Adrenal gland (tissue), 12 donors: ENCODE data around the gene TSPEAR. TPM values are rescaled to one million over a fixed set of nuclear protein-coding genes. Genes with fewer than 3 reads are reported as not detected.
"Not testable (repeated sequence)": the region's sequence is repeated elsewhere in the genome, so short reads cannot be mapped to it uniquely, and the experiment has no call there.

Experiments
- DNase-seq, 7 donors: peaks; one replicate each; pipeline ENCODE4 v3.0.0-alpha.2; 2019 to 2020
- H3K27ac ChIP-seq, 5 donors: fragments of 200-600 bp; sonication (generic) in 4 of 5; 1 replicate in 3 of 5; 2 replicates in 2 of 5; pipeline versions ENCODE4 v1.5.1 to v1.8.0; 2016 to 2020; ENCODE audit warnings: mild to moderate bottlenecking in 1 of 5
- H3K27me3 ChIP-seq: fragments of 200-600 bp; 2 replicates; pipeline ENCODE4 v1.8.0; 2021
- H3K36me3 ChIP-seq, 2 donors: fragments of 200-600 bp; replicated peaks in 1 of 2; 1 replicate in 1 of 2; 2 replicates in 1 of 2; pipeline versions ENCODE4 v1.5.1 to v1.8.0; 2018 to 2022
- H3K4me1 ChIP-seq, 2 donors: fragments of 200-600 bp; replicated peaks in 1 of 2; 1 replicate in 1 of 2; 2 replicates in 1 of 2; pipeline versions ENCODE4 v1.5.1 to v1.8.0; 2018 to 2021
- H3K4me3 ChIP-seq, 4 donors: fragments of 200-600 bp; sonication (generic) in 3 of 4; one replicate each; pipeline ENCODE4 v1.5.1; 2016 to 2018
- H3K9me3 ChIP-seq, 3 donors: fragments of 200-600 bp; sonication (generic) in 1 of 3; replicated peaks in 1 of 3; 1 replicate in 2 of 3; 2 replicates in 1 of 3; pipeline versions ENCODE4 v1.5.1 to v1.8.0; 2016 to 2021
- POLR2A ChIP-seq, 2 donors: fragments of 450-650 bp; IDR thresholded peaks; one replicate each; pipeline ENCODE4 v1.6.1; 2017; ENCODE audit warnings: antibody characterized with exemption in 2 of 2, mild to moderate bottlenecking in 2 of 2, moderate library complexity in 1 of 2
- WGBS, 4 donors: extraction: QIAGEN DNeasy Blood & Tissue Kit in 2 of 4; methylation state at CpG; one replicate each; pipeline versions ENCODE4 v1.1.5 to v1.1.7; 2013 to 2017; 5-methylcytosine and 5-hydroxymethylcytosine counted together
- intact Hi-C, 2 donors: fragments of 100-400 bp; cut with DNase I; formaldehyde crosslinking; loops; one replicate each; pipeline versions ENCODE4 v1.14.1 to v1.15.0; 2022 to 2023
- polyA plus RNA-seq, 3 donors: library from polyadenylated mRNA; stranded (reverse); fragments of 200-250 nt in 2 of 3; fragments of 350-450 nt in 1 of 3; fragmentation: Illumina TruSeq in 1 of 3; extraction: RNeasy Lipid Tissue Mini Kit (QIAGEN cat#74804) in 1 of 3; gene quantifications; one replicate each; pipeline ENCODE4 v1.2.3, GENCODE V29; 2013 to 2014
- total RNA-seq, 9 donors: library from RNA; depleted of rRNA in 4 of 9; stranded (reverse); fragments of >200 nt in 4 of 9; fragments of 120-200 nt in 1 of 9; fragmentation: NEBNext Ultra II Directional in 1 of 9; extraction: Animal tissue kit (Norgen Biotek cat#: 25700) in 1 of 9; gene quantifications; one replicate each; pipeline versions ENCODE4 v1.1.0 to v1.2.4, GENCODE V29; 2013 to 2023
- TF ChIP-seq, protein P1 (sequence below), 6 experiments: fragments of 450-650 bp in 4 of 6; fragments of 200-600 bp in 2 of 6; sonication (generic) in 1 of 6; IDR thresholded peaks; 1 replicate in 5 of 6; 2 replicates in 1 of 6; pipeline versions ENCODE4 v1.5.1 to v1.8.0; 2016 to 2021; ENCODE audit warnings: antibody characterized with exemption in 6 of 6, mild to moderate bottlenecking in 2 of 6, moderate library complexity in 1 of 6
- donor health status: healthy with polysubstance abuse.
- donor health status: Bipolar disorder and iron deficiency.
- donor health status: DM: yes; HTN: yes; CAD: no.
- donor health status: DM: no; HTN: no; CAD: no.
- donor health status: DM: no; HTN: no; CAD: no.
- donor health status: DM: yes; HTN: yes; CAD: no.

The TSPEAR gene
- total and polyA plus RNA-seq, 12 donors, result not detected

DNA sequence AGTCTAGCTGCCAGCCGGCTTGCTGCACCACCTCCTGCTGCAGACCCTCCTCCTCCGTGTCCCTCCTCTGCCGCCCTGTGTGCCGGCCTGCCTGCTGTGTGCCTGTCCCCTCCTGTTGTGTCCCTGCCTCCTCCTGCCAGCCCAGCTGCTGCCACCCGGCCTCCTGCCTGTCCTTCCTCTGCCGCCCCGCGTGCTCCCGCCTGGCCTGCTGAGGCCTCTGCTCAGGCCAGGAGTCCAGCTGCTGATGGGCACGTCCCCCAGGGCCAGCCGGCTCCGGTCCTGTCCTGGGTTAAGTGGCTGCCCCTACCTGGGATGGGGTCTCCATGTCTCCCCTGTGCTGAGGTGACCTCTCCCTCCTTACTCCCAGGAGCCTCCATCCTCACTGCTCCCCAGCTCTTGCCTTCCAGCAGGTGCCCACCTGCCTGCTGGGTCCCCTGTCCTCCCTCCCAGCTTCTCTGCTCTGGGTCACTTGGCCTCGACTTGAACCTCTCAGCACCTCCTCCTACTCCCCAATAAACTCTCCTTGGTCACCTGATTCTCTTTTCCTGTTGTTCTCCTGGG lies 98.6 kb downstream of the TSPEAR start:
- Histone ChIP-seq H3K4me1 (no peaks in the 10 kb centered on the region), H3K27me3 (no peaks in the 10 kb centered on the region), H3K36me3 (no peaks in the 10 kb centered on the region), H3K27ac (no peak overlapping the region), H3K4me3 (no peak overlapping the region), H3K9me3 (no peaks in the 10 kb centered on the region)
- TF ChIP-seq POLR2A (IDR thresholded peaks at IDR 0.05), result no peak
- TF ChIP-seq, protein P1, sequence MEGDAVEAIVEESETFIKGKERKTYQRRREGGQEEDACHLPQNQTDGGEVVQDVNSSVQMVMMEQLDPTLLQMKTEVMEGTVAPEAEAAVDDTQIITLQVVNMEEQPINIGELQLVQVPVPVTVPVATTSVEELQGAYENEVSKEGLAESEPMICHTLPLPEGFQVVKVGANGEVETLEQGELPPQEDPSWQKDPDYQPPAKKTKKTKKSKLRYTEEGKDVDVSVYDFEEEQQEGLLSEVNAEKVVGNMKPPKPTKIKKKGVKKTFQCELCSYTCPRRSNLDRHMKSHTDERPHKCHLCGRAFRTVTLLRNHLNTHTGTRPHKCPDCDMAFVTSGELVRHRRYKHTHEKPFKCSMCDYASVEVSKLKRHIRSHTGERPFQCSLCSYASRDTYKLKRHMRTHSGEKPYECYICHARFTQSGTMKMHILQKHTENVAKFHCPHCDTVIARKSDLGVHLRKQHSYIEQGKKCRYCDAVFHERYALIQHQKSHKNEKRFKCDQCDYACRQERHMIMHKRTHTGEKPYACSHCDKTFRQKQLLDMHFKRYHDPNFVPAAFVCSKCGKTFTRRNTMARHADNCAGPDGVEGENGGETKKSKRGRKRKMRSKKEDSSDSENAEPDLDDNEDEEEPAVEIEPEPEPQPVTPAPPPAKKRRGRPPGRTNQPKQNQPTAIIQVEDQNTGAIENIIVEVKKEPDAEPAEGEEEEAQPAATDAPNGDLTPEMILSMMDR (IDR thresholded peaks at IDR 0.05), result no peak
- 71 to 82% (median 79%) methylated on average over 12 to 13 of the region's 13 CpGs for WGBS, 4 donors
- no peak for DNase-seq
- intact Hi-C loops, result no loop called here

DNA sequence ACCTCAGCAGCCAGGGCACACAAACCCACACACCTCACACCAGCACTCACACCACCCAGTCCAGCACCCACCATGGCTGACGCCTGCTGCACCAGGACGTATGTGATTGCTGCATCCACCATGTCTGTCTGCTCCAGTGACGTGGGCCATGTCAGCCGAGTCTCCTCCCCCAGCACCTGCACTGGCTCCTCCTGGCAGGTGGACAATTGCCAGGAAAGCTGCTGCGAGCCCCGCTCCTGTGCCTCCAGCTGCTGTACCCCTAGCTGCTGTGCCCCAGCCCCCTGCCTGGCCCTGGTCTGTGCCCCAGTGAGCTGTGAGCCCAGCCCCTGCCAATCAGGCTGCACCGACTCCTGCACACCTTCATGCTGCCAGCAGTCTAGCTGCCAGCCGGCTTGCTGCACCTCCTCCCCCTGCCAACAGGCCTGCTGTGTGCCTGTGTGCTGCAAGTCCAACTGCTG lies 99.3 kb downstream of the TSPEAR start, which contains the start of gene KRTAP10-8:
Gene KRTAP10-8 (plus strand): TSS at position 51 of the 458 bp plus-strand sequence. CDS start 22 bp downstream, at position 73.
- WGBS, 4 donors, result 68 to 91% (median 85%) methylated on average over 3 to 8 of the region's 8 CpGs
- no peak for DNase-seq
- Histone ChIP-seq H3K4me1 (no peaks in the 10 kb centered on the region), H3K27me3 (no peaks in the 10 kb centered on the region), H3K27ac (no peak within 1 kb of the TSS), H3K9me3 (no peaks in the 10 kb centered on the region), H3K4me3 (no peak within 1 kb of the TSS), H3K36me3 (no peaks in the 10 kb centered on the region)
- TF ChIP-seq, protein P1 (IDR thresholded peaks at IDR 0.05), result no peak
- no peak for TF ChIP-seq POLR2A (IDR thresholded peaks at IDR 0.05)
- intact Hi-C loops, result no loop called here

DNA sequence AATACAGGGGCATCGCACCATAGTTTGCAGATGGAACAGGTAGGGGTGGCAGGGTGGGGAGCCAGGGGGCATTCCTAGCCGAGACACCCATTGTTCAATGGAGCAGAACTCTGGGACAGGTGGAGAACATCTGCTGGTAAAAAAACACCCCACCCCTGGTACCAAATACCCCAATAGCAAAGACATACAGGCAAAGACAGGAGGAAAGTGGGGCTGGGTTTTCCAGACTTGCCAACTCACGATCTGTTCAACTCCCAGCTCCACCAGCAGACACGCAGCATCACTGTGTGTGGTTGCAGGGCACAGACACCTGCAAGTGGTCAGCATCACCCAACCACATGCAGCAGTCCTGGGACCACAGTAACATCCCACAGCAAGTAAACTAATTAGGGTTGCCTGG lies 99.8 kb downstream of the TSPEAR start:
- H3K27ac ChIP-seq, result no peak overlapping the region
- no peaks in the 10 kb centered on the region for H3K4me1 ChIP-seq
- H3K9me3 ChIP-seq, result no peaks in the 10 kb centered on the region
- H3K36me3 ChIP-seq, result no peaks in the 10 kb centered on the region
- 60 to 85% (median 76%) methylated on average over 3 to 4 of the region's 4 CpGs for WGBS, 4 donors
- H3K4me3 ChIP-seq, result no peak overlapping the region
- H3K27me3 ChIP-seq, result no peaks in the 10 kb centered on the region
- intact Hi-C loops, result no loop called here
- DNase-seq, result no peak
- no peak for TF ChIP-seq POLR2A (IDR thresholded peaks at IDR 0.05)
- TF ChIP-seq, protein P1 (IDR thresholded peaks at IDR 0.05), result no peak

DNA sequence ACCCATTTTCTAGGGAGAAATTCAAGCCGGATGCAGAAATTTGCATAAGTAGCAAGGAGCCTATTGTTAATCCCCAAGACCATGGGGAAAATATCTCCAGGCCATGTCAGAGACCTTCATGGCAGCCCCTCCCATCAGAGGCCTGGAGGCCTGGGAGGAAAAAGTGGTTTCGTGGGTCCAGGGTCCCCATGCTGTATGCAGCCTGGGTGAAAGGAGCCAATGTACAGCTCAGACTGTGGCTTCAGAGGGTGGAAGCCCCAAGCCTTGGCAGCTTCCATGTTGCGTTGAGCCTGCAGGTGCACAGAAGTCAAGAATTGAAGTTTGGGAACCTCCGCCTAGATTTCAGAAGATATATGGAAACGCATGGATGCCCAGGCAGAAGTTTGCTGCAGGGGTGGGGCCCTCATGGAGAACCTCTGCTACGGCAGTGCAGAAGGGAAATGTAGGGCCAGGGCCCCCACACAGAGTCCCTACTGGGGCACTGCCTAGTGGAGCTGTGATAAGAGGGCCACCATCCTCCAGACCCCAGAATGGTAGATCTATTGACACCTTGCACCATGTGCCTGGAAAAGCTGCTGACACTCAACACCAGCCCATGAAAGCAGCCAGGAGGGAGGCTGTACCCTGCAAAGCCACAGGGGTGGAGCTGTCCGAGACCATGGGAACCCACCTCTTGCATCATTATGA lies 101.1 kb downstream of the TSPEAR start:
- intact Hi-C loops, H3K4me3 ChIP-seq, H3K36me3 ChIP-seq, DNase-seq, H3K9me3 ChIP-seq, H3K27me3 ChIP-seq, H3K27ac ChIP-seq, H3K4me1 ChIP-seq: not testable (repeated sequence)
- 86 to 91% (median 87%) methylated on average over 4 to 7 of the region's 7 CpGs for WGBS, 4 donors

DNA sequence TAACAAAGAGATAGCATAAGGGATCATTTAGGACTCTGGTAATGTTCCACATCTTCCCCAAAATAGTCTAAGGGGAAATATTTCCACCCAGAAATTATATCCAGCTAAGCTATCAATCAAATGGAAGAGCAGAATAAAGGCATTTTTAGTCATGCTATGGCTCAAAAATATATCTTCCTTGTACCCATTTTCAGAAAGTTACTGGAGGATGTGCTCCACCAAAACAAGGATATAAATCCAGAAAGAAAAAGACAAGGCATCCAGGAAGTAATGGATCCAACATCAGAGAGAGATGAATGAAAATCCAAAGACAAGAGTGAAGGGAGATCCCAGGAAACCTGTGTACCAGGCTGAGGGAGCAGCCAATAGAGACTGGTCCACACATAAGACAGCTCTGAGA lies 102.2 kb downstream of the TSPEAR start:
- no peak for DNase-seq
- no peaks in the 10 kb centered on the region for H3K27me3 ChIP-seq
- H3K4me1 ChIP-seq, result no peaks in the 10 kb centered on the region
- H3K4me3 ChIP-seq, result no peak overlapping the region
- no peaks in the 10 kb centered on the region for H3K9me3 ChIP-seq
- H3K27ac ChIP-seq, result no peak overlapping the region
- H3K36me3 ChIP-seq, result no peaks in the 10 kb centered on the region
- TF ChIP-seq, protein P1 (IDR thresholded peaks at IDR 0.05), result no peak
- no peak for TF ChIP-seq POLR2A (IDR thresholded peaks at IDR 0.05)
- intact Hi-C loops, result no loop called here
